ENCODE results near the gene RTN4RL1.

GRCh38 chr17:1899403-1900000, 125.6 kb downstream of the RTN4RL1 start:
- no peak for TF ChIP-seq CTCF (CRISPR knock-in tag; IDR thresholded peaks at IDR 0.05)
- TF ChIP-seq SMARCE1 (IDR thresholded peaks at IDR 0.05; ENCODE audit: borderline replicate concordance): no peak

Measured in HepG2 (cell line).